ENCODE data around the gene CARS1. TPM values are rescaled to one million over a fixed set of nuclear protein-coding genes. Genes with fewer than 3 reads are reported as not detected.

CARS1 gene
- total and polyA plus RNA-seq, 2 of the 4 experiments (the other 2 are of a cell fraction), result 72.7 to 78.3 TPM

GRCh38 chr11:3102641-3102921 is 45.4 kb upstream of the CARS1 start:
- Histone ChIP-seq H3K23ac (ENCODE audit: low read depth, low read length) (no peak overlapping the region), H3K79me1 (ENCODE audit: low read depth in 1 of 2, low read length in 2 of 2) (no peaks in the 10 kb centered on the region), H3K4me1 (ENCODE audit: control insufficient read depth, insufficient read depth, low read length) (no peaks in the 10 kb centered on the region), H3K27ac (ENCODE audit: insufficient read depth, low read length) (no peak overlapping the region), H3K18ac (ENCODE audit: low read depth, low read length) (no peak overlapping the region), H2AK5ac (ENCODE audit: low read depth, low read length) (no peak overlapping the region), H4K5ac (ENCODE audit: low read depth, low read length) (no peak overlapping the region), H2AFZ (replicated peaks; ENCODE audit: low read length, poor library complexity) (no peak overlapping the region), H2BK5ac (ENCODE audit: low read depth, low read length, poor library complexity, severe bottlenecking) (no peak overlapping the region), H4K20me1 (ENCODE audit: insufficient read depth, low read length) (no peaks in the 10 kb centered on the region), H3K4ac (ENCODE audit: low read depth, low read length) (no peak overlapping the region), H2BK20ac (ENCODE audit: low read depth, low read length) (no peak overlapping the region), H3K9me3 (ENCODE audit: control insufficient read depth, insufficient read depth, low read length) (no peaks in the 10 kb centered on the region), H2BK120ac (ENCODE audit: low read depth, low read length) (no peak overlapping the region), H2BK15ac (ENCODE audit: low read depth, low read length) (no peak overlapping the region), H3K27me3 (ENCODE audit: control insufficient read depth, insufficient read depth, low read length) (no peaks in the 10 kb centered on the region), H3K14ac (replicated peaks; ENCODE audit: low read depth, low read length) (no peak overlapping the region), H4K8ac (ENCODE audit: low read depth in 2 of 2, low read length in 2 of 2) (no peak overlapping the region), H3K9me1 (ENCODE audit: insufficient read depth, low read length) (no peaks in the 10 kb centered on the region), H3K9ac (ENCODE audit: low read depth, low read length) (no peak overlapping the region), H2AK9ac (replicated peaks; ENCODE audit: low read depth, low read length, poor library complexity) (no peak overlapping the region), H3K4me2 (ENCODE audit: low read depth, low read length) (no peak overlapping the region), H3K4me3 (ENCODE audit: insufficient read depth, low read depth, low read length) (no peak overlapping the region), H3K36me3 (ENCODE audit: control insufficient read depth, insufficient read depth, low read length) (peaks cover 58% of the 10 kb centered on the region), H3K56ac (ENCODE audit: extremely low read depth, insufficient read depth, low read length) (no peak overlapping the region), H4K91ac (ENCODE audit: insufficient read depth, low read depth, low read length) (no peak overlapping the region)
- dilution Hi-C loops (cut with HindIII; ENCODE audit: low sequenced_read_pairs, unreplicated experiment), result no loop called here
- ATAC-seq (ENCODE audit: low read depth) (no peak), DNase-seq (no peak)
- POLR2A ChIA-PET (ENCODE audit: unreplicated experiment), result no interaction called here
- no CpG with 5 or more reads among the region's 5 CpGs for WGBS, 2 experiments (ENCODE audit: extremely low coverage in 2 of 2, insufficient read length in 1 of 2)
- in situ Hi-C loops (cut with MboI; ENCODE audit: low sequenced_read_pairs), result no loop called here
- intact Hi-C loops (cut with micrococcal nuclease), result no loop called here
- no peak for TF ChIP-seq MXI1 (IDR thresholded peaks at IDR 0.05; ENCODE audit: borderline replicate concordance, low read depth, low read length)
- TF ChIP-seq FOS (IDR thresholded peaks at IDR 0.05; ENCODE audit: low read depth, low read length), result no peak
- no peak for TF ChIP-seq BHLHE40 (IDR thresholded peaks at IDR 0.05; ENCODE audit: low read depth, low read length)
- no peak for TF ChIP-seq RCOR1 (IDR thresholded peaks at IDR 0.05; ENCODE audit: insufficient replicate concordance, low read length)
- TF ChIP-seq ELK1 (IDR thresholded peaks at IDR 0.05; ENCODE audit: borderline replicate concordance, low read depth, low read length), result no peak
- no peak for TF ChIP-seq CTCF (conservative IDR thresholded peaks at IDR 0.05; ENCODE audit: low read depth, low read length)
- TF ChIP-seq MAZ (IDR thresholded peaks at IDR 0.05; ENCODE audit: borderline replicate concordance, low read depth, low read length), result no peak
- no peak for TF ChIP-seq NFE2L2 (IDR thresholded peaks at IDR 0.05; ENCODE audit: low read depth, low read length)
- TF ChIP-seq, protein P1, sequence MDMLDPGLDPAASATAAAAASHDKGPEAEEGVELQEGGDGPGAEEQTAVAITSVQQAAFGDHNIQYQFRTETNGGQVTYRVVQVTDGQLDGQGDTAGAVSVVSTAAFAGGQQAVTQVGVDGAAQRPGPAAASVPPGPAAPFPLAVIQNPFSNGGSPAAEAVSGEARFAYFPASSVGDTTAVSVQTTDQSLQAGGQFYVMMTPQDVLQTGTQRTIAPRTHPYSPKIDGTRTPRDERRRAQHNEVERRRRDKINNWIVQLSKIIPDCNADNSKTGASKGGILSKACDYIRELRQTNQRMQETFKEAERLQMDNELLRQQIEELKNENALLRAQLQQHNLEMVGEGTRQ (IDR thresholded peaks at IDR 0.05; ENCODE audit: low read depth, low read length), result no peak
- TF ChIP-seq POLR2A (IDR thresholded peaks at IDR 0.05; ENCODE audit: low read depth, low read length), result no peak
- no peak for TF ChIP-seq MAFK (IDR thresholded peaks at IDR 0.05; ENCODE audit: low read depth, low read length)
- BruUV-seq (replicated peaks), result no TSS peak
- CTCF ChIA-PET, result interaction anchor here (0.7 kb wide), 1 partner anchor 8 kb away, joined by 3 read pairs; no protein-coding TSS in a partner anchor

Data from IMR-90 (cell line).